ENCODE measurements around the gene HOXB8. TPM values are rescaled to one million over a fixed set of nuclear protein-coding genes. Genes with fewer than 3 reads are reported as not detected.

The HOXB8 gene
- polyA plus RNA-seq, 1 donor from 2014 or later, result not detected

- Histone ChIP-seq H3K79me2 (replicated peaks; ENCODE audit: insufficient read depth, low read length) (no peaks in the 10 kb centered on the region), H3K4me3 (ENCODE audit: low read length) (no peak overlapping the region), H3K27me3 (ENCODE audit: insufficient read depth, low read depth, low read length) (peaks cover 100% of the 10 kb centered on the region)
These were observed 18.9 kb downstream of the HOXB8 start for GRCh38 chr17:48596000-48596734.

More at GRCh38 chr17:48596000-48596734, 18.9 kb downstream of the HOXB8 start:
- no peaks in the 10 kb centered on the region for H3K36me3 ChIP-seq (ENCODE audit: insufficient read depth, low read length)
- no peak overlapping the region for H2AFZ ChIP-seq (ENCODE audit: low read depth, low read length)
- H3F3A ChIP-seq (ENCODE audit: insufficient read depth, low read length, poor library complexity, severe bottlenecking), result no peaks in the 10 kb centered on the region
- no peak overlapping the region for H3K9ac ChIP-seq (ENCODE audit: low read length)
- H3K9me3 ChIP-seq (ENCODE audit: low read length), result peaks cover 3% of the 10 kb centered on the region
- no peak overlapping the region for H3K4me2 ChIP-seq (ENCODE audit: low read length)
- no peaks in the 10 kb centered on the region for H4K20me1 ChIP-seq (ENCODE audit: insufficient read depth)
- H3K27ac ChIP-seq (ENCODE audit: low read length), result no peak overlapping the region
- no peak for TF ChIP-seq TAF1 (IDR thresholded peaks at IDR 0.05; ENCODE audit: low read depth)
- TF ChIP-seq EZH2 (IDR thresholded peaks at IDR 0.05; ENCODE audit: borderline replicate concordance, insufficient read depth, low read length, poor library complexity, severe bottlenecking), result no peak
- TF ChIP-seq MXI1 (conservative IDR thresholded peaks at IDR 0.05; ENCODE audit: poor library complexity, severe bottlenecking), result no peak
- TF ChIP-seq SMC3 (conservative IDR thresholded peaks at IDR 0.05; ENCODE audit: poor library complexity), result no peak
- no peak for TF ChIP-seq RAD21 (conservative IDR thresholded peaks at IDR 0.05)
- TF ChIP-seq REST (IDR thresholded peaks at IDR 0.05; ENCODE audit: borderline replicate concordance), result no peak
- TF ChIP-seq POLR2AphosphoS5 (IDR thresholded peaks at IDR 0.05), result no peak
- no peak for TF ChIP-seq EP300 (conservative IDR thresholded peaks at IDR 0.05; ENCODE audit: poor library complexity, severe bottlenecking)
- TF ChIP-seq CTCF (IDR thresholded peaks at IDR 0.05; ENCODE audit: poor library complexity, severe bottlenecking), result no peak
- no peaks in the 10 kb centered on the region for H3K9me2 ChIP-seq (ENCODE audit: insufficient read depth, low read length)

Data from neural cell (in vitro differentiated cells).